HG03097 (cell line): ENCODE results near the gene GMPPB.
A peak's percentile ranks its signal among the peaks of the same experiment; 100 is the strongest.
"Not testable (repeated sequence)": the region's sequence is repeated elsewhere in the genome, so short reads cannot be mapped to it uniquely, and the experiment has no call there.

ENCODE experiments used
- ATAC-seq: cut with Tn5 transposase; IDR thresholded peaks from one replicate; pipeline ENCODE4 v1.9.1; 2021; ENCODE audit not compliant: unreplicated experiment, low FRiP score

The GMPPB gene

DNA sequence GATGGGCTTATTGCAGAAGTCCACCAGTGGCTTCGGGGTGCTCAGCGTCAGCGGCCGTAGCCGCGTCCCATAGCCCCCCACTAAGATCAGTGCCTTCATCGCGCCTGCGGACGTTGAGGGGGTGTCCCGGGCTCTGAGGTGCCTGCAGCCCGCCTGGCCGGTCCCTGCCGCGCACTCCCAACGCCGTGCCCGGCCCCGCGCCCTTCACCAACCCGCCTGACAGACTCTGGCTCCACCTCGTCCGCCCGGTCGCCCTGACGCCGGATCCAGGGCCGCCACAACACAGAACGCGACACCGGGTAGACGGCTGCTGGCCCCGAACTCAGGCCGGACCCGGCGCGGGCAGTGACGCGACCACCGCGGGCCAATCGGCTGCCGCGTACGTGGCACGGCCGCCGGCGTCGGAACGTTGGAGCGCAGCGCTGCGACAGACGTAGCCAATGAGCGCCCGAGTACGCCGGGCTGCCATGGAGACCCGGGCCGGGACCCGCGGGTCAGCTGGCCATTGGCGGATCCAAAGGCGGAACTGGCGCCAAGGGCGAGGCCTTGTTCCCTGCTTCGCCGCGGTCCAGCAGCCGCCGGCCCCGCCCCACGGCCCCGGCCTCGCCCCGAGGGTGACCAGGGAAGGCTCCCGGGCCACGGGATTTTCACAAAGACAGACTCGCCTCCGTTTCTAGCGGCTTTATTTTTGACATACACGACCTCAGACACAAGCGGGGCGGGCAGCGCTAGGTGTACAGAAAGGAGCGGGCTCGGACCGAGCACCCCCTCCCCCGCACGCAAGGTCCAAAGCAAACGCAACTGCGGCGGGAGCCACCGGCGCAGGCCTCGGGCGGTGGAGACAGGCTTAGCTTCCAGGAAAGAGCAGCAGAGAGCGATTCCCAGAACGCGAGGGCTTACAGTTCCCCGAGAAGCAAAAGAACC is at the start of gene GMPPB:
Gene GMPPB (minus strand): TSS at position 324 of the 924 bp plus-strand sequence. CDS start 225 bp downstream, at position 99.
- ATAC-seq: peak; percentile 64

DNA sequence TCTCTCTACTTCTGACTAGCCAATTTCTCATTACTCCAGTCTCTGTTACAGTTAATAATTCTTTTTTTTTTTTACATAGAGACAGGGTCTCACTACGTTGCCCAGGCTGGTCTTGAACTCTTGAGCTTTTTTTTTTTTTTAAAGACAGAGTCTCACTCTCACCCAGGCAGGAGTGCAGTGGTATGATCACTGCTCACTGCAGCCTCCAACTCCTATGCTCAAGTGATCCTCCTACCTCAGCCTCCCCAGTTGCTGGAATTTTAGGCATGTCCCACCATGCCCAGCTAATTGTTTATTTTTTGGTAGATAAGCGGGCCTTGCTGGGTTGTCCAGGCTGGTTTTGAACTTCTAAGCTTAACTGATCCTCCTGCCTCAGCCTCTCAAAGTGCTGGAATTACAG is 49.0 kb upstream of the GMPPB start:
- no peak for ATAC-seq

DNA sequence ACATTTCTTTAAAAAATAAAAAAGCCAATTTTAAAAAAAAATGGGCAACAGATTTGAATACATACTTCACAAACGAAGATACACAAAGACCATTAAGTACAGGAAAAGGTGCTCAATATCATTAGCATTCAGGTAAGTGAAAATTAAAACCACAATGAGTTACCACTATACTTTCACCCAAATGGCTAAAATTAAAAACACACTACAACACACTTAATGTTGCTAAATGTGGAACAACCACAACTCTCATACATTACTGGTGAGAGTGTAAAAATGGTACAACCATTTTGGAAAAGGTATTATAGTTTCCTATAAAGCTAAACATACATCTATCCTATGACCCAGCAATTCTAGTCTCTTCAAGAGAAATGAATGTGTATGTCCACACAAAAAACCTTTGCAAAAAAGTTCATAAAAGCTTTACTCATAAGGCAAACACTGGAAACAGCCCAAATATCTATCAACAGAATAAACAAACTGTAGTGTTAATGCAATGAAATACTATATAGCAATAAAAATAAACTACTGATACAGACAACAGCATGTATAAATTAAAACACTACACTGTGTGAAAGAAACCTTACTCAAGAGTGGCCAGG is 47.7 kb upstream of the GMPPB start:
- no peak for ATAC-seq

DNA sequence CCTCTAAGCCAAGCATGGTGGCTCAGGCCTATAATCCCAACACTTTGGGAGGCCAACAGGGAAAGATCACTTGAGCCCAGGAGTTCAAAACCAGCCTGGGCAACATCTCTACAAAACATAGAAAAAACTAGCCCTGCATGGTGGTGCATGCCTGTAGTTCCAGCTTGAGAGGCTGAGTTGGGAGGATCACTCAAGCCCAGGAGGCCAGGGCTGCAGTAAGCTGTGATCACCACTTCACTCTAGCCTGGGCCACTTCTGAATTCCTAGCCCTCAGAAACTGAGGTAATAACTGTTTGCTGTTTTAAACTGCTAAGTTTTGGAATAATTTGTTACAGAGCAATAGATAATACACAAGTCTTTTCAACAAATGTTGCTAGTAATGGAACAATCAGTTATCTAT is 46.2 kb upstream of the GMPPB start:
- no peak for ATAC-seq

DNA sequence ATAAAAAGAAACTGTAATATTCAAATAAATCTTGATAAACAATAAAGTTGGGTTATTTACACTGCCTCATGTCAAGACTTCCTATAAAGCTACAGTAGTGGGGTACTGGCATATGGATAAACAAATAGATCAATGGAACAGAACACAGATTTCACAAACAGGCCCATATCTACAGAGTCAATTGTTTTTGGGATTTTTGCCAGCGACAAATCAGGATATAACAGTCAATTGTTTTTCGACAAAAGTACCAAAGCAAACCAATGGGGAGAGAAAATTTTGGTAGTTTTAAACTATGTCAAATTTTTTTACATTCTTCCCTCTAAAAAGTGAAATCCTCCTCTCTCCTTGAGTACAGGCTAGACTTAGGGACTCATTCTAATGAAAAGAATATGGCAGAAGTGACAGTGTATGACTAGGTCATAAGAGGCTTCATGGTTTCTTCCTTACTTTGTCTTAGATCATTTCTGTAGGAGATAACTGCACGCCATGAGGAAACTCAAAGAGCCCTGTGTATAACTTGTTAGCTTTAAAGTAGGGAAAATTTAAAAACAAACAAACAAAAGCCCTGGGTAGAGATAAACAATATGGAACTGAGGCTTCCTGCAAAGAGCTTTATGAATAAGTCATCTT is 45.6 kb upstream of the GMPPB start:
- ATAC-seq: no peak

DNA sequence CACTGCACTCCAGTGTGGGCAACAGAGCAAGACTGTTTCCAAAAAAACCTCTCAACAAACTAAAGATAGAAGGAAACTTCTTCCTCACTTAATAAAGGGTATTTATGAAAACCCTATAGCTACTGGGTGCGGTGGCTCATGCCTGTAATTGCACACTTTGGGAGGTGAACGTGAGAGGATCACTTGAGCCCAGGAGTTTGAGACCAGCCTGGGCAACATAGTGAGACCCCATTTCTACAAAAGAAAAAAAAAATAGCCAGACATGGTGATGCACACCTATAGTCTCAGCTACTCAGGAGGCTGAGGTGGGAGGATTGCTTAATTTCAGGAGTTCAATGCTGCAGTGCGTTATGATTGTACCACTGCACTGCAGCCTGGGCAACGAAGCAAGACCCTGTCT is 40.2 kb upstream of the GMPPB start:
- no peak for ATAC-seq

DNA sequence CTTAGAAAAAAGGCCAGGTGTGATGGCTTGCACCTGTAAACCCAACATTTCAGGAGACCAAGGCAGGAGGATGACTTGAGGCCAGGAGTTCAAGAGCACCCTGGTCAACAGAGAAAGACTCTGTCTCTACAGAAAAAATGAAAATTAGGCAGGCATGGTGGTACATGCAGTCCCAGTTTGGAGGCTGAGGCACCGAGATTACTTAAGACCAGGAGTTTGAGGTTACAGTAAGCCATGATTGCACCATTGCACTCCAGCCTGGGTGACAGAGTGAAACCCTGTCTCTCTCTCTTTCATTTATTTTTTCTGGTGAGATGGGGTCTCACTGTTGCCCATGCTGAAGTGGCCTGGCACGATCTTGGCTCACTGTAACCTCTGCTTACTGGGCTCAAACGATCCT is 37.9 kb upstream of the GMPPB start:
- ATAC-seq: no peak

DNA sequence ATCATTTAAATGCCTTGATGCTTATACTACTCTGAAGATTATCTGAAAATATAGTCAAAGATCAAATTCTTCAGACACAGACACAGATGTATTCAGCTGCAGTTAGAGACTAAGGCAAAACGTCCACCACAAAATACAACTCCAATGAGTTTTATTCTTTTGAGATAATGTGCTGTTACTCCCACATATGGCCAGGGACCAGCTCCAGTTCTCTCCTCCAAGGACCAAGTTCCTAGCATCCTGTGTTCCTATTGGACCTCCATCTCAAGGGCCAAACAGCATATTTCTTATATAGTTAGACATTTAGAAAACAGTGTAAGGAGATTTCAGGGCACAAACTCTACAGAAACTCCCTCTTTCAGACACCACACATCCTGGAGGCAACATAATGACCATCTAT is 35.5 kb upstream of the GMPPB start:
- no peak for ATAC-seq

DNA sequence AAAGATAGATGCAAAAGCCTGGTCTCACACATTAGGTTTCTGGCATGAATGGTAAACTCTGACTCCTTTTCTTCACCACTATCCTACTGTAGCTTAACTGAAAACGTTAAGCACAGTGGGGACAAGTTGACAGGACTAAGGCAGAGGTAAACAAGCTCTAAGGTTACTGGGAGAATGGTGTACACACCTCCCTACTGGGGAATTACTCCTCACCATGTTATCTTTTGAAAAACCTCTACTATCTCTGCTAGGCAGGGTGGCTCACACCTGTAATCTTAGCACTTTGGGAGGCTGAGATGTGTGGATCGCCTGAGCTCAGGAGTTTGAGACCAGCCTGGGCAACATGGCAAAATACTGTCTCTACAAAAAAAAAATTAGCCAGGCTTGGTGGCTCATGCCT is 33.4 kb upstream of the GMPPB start:
- no peak for ATAC-seq

DNA sequence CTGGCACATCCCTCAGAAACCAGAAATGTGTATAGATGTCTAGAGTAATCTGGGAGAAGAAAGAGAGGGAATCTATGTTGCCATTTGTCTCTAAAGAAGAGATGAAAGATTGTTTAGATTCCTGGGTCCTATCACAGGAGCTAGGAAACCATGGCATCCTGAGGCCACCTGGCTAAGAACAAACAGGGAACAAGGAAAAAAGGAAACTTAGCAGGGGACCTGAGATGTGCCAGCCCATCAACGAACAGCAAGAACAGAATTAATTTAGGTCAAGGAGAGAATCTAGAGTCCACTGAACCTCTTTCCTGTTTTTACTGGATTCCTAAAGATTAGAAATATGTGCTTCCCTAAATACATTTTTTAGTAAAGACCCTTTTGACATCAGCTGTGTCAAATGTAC is 32.3 kb upstream of the GMPPB start:
- no peak for ATAC-seq

DNA sequence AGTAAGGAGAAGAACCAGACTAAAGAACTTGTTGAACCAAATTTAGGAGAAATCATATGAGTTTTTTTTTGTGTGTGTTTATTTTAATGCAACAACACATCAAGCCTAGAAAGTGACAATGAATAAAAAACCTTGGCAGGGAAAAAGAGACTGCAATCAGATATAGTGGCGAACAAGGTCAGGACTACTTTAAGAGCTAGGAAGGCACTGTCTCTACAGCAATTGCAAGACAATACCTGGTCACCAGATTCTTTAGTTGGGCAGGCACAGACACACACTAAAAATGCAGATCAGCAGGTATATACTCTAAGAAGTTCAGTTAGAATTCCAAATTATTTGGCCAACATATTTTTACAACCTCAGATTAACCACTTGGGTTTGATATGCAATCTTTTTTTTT is 30.8 kb upstream of the GMPPB start:
- ATAC-seq: no peak

DNA sequence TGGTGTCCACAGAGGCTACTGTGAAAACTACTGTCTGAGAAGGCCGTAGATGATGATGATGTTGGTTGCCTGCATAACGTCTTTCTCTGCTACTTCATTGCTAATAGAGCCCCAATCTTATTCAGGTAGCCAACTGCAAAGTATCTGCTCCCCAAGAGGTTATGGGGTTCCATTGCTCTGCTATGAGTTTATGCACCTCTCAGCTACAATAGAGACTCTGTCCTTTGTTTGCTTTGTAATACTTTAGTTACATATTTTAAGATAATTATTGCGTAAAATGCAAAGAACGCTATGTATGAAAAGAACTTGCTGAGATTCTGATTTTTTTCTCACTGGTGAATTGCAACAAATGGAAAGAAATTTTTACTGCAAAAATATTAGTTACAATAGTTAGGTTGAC is 27.8 kb upstream of the GMPPB start:
- no peak for ATAC-seq

DNA sequence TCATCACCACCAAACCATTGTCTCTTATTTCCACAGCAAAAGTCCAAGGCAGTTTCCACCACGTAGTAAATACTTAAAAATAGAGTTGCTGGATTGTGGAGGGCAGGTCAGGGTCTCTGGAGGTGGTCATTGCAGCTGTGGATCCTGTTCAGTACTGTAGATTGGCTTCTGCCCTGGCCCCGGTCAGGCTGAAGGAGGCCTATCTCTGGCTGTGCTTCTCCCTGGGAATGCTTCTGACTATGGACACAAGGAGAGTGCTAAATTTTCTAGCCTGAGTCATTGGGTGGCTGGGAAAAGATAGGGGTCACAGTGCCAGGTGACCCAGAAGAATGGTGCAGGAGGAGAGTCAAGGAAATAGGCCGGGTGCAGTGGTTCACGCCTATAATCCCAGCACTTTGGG is 26.3 kb upstream of the GMPPB start:
- no peak for ATAC-seq

DNA sequence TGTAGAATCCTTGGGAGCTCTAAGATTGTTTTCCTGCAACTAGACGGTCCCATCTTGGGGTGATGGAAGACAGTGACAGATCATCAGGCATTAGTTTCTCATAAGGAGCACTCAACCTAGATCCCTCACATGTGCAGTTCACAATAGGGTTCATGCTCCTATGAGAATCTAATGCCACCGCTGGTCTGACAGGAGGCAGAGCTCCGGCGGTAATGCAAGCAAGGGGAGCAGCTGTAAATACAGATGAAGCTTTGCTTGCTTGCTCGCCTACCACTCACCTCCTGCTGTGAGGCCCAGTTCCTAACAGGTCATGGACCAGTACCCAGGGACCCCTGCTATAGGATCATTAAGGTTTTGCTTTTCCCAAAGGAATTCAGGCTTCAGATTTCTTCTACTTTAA is 25.1 kb upstream of the GMPPB start:
- not testable (repeated sequence) for ATAC-seq

DNA sequence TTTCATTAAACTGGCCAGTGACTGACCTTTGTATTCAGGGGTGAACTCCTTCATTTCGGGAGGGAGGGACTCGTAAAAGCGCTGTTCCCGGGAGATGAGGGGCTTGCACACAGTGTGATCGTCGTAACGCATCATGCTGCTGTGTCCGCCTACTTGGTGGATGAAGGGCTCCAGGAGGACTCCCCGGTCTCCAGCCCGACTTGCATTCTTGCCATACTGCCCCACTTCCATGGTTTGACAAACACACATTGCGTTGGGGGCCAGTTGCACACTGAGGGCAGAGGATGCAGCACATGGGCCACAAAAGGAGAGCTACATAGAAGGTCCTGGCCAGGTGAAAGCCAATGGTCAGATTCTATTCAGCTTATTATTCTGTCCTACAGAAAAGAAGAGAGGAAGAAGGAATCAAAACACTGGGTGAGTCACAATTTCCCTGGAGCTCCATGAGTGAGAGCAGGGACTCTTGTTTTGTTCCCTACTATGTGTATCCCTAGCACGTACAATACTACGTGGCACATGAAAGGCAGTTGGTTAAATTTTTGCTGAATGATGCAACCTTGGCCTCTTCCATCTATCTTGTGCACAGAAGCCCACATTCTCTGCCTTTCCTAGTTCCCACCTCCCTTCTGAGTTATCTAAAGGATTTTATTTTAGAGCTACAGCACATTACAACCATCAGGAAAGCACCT is 24.2 kb upstream of the GMPPB start:
- ATAC-seq: no peak

DNA sequence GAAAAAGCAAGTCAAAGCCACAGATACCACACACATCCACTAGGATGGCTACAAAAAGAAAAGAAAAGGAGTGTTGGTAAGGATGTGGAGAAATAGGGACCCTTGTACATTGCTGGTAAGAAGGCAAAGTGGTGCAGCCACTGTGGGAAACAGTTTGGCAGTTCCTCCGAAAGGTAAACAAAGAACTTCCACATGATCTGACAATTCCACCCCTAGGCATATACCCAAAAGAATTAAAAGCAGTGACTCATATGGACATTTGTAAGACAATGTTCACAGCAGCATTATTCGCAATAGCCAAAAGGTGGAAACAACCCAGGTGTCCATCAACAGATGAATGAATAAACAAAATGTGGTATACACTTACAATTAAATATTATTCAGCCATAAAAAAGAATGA is 22.2 kb upstream of the GMPPB start:
- ATAC-seq: no peak

DNA sequence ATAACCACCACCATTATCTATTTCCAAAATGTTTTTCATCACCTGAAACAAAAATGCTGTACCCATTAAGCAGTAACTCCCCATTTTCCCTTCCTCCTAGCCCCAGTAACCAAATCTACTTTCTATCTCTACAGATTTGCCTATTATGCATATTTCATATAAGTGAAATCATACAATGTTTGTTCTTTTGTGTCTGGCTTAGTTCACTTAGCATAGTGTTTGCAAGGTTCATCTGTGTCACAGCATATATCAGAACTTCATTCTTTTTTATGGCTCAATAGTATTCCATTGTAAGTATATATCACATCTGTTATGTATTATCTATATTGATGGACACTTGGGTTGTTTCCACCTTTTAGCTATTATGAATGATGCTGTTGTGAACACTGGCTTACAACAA is 16.7 kb upstream of the GMPPB start:
- no peak for ATAC-seq

DNA sequence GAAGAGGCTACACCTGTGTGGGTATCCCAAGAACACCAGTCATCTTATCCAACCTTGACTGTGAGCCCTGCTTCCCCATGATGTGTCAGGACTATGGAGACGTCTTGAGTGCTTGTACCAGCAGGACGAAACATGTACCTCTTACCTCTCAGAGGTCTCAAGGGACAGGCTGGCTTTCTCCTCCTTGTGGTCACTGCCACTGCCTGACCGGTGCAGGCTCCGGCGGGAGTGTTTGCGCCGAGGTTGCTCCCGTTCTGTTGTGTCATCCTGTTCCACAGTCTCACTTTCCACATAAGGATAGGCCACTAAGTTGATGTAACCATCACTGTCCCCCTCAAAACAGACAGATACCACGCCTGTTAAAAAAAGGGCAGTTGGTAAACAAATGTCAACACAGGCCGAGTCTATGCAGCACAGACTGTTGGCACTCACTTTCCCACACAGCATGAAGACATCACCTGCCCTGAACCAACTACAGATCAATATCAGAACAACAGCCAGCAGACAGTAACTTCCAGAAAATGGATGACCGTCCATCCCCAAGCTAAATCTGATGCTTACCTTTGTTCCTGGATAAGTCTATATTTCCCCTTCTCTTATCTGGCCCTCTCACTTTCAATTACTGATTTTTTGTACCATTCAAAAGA is 14.4 kb upstream of the GMPPB start:
- ATAC-seq: no peak

DNA sequence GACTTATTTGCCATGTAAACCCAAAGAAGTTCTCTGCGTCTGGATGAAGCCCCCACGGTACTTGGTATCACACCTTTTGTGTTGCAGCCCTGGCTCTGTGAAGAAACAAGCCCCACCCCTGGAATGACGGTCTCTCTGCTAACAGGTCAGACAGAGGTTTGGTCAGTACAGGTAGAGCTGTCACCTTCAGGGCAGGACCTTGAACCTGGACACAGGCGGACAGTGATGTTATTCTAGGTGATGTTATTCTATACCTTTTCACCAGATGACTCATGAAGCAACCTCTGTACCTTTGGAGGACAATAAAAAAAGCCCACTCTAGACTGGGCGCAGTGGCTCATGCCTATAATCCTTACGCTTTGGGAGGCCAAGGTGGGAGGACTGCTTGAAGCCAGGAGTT is 11.0 kb upstream of the GMPPB start:
- no peak for ATAC-seq

DNA sequence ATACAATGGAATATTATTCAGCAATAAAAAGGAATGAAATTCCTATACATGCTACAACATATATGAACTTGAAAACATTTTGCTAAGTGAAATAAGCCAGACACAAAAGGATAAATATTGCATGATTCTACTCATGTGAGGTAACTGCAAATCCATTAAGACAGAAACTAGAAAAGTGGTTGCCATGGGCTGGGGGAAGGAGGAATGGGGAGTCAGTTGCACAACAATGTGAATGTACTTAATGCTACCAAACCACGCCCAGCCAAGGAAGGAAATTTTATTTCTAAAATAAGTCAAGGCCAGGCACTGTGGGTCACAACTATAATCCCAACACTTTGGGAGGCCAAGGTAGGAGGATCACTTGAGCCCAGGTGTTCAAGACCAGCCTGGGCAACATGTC is 9.8 kb upstream of the GMPPB start:
- ATAC-seq: no peak

DNA sequence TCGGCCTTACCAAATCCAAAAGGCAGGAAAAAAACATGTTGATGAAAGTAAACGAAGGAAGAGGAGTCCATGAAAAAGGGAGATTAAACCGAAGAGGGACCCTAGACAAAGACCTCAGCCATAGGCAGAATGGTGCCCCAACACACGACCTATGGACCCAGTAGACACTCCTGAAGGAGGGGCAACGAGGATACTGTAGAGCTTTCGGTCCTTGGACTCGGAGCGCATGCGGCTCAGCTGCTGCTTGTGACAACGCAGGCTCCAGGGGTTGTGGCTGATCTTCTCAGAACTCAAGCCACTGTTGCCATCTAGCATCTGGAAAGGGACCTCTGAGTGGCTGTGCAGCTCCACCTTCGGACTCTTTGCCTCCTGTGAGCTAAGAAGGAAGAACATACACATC is 8.8 kb upstream of the GMPPB start:
- no peak for ATAC-seq
